Loucy (cell line): ENCODE measurements around the gene TNFRSF8.

Source experiments
- H2AFZ ChIP-seq: fragments of 200-600 bp; sonication (generic); 2 replicates; pipeline ENCODE4 v1.6.0; 2016; ENCODE audit warnings: antibody characterized with exemption, mild to moderate bottlenecking, low read length, moderate library complexity
- H3F3A ChIP-seq: fragments of 200-600 bp; 2 replicates; pipeline ENCODE4 v1.6.0; 2016; ENCODE audit warnings: antibody characterized with exemption, low read depth, mild to moderate bottlenecking
- H3K27me3 ChIP-seq: fragments of 200-600 bp; sonication (generic); 2 replicates; pipeline ENCODE4 v1.6.1; 2014; ENCODE audit warnings: low read length, mild to moderate bottlenecking; ENCODE audit not compliant: insufficient read depth, poor library complexity, severe bottlenecking
- H3K36me3 ChIP-seq: fragments of 200-600 bp; sonication (generic); 2 replicates; pipeline ENCODE4 v1.6.1; 2016; ENCODE audit warnings: low read length; ENCODE audit not compliant: insufficient read depth
- H3K4me1 ChIP-seq: fragments of 200-600 bp; sonication (generic); 2 replicates; pipeline ENCODE4 v1.5.1; 2014; ENCODE audit warnings: low read length, mild to moderate bottlenecking; ENCODE audit not compliant: insufficient read depth, poor library complexity, severe bottlenecking
- H3K4me2 ChIP-seq: fragments of 200-600 bp; sonication (generic); 2 replicates; pipeline ENCODE4 v1.6.0; 2014; ENCODE audit warnings: antibody characterized with exemption, low read length, low read depth, mild to moderate bottlenecking; ENCODE audit not compliant: poor library complexity, severe bottlenecking
- H3K4me3 ChIP-seq: fragments of 200-600 bp; sonication (generic); 2 replicates; pipeline ENCODE4 v1.5.1; 2014; ENCODE audit warnings: low read length, mild to moderate bottlenecking, mixed read lengths; ENCODE audit not compliant: poor library complexity, severe bottlenecking
- H3K79me2 ChIP-seq: fragments of 200-600 bp; sonication (generic); 2 replicates; pipeline ENCODE4 v1.6.1; 2014; ENCODE audit warnings: low read length; ENCODE audit not compliant: insufficient read depth
- H3K9ac ChIP-seq: fragments of 200-600 bp; sonication (generic); 2 replicates; pipeline ENCODE4 v1.6.0; 2014; ENCODE audit warnings: mild to moderate bottlenecking, low read depth, low read length, moderate library complexity; ENCODE audit not compliant: poor library complexity, severe bottlenecking
- H3K9me2 ChIP-seq: fragments of 200-600 bp; sonication (generic); replicated peaks from 2 replicates; pipeline ENCODE4 v1.6.1; 2016; ENCODE audit warnings: low read depth, low read length, mixed read lengths
- H3K9me3 ChIP-seq: fragments of 200-600 bp; sonication (generic); 2 replicates; pipeline ENCODE4 v1.6.1; 2014; ENCODE audit warnings: mild to moderate bottlenecking, antibody characterized with exemption, low read length, low read depth; ENCODE audit not compliant: insufficient read depth
- H4K20me1 ChIP-seq: fragments of 200-600 bp; sonication (generic); 2 replicates; pipeline ENCODE4 v1.6.0; 2014; ENCODE audit warnings: antibody characterized with exemption, low read length, mild to moderate bottlenecking; ENCODE audit not compliant: insufficient read depth, poor library complexity, severe bottlenecking
- CTCF ChIP-seq: fragments of 200-600 bp; sonication (generic); conservative IDR thresholded peaks from 2 replicates; pipeline ENCODE4 v1.5.1; 2014; ENCODE audit warnings: mild to moderate bottlenecking, antibody characterized with exemption, low read length
- EZH2phosphoT487 ChIP-seq: fragments of 200-600 bp; IDR thresholded peaks from 2 replicates; pipeline ENCODE4 v1.6.1; 2018; ENCODE audit warnings: antibody characterized with exemption, mild to moderate bottlenecking, moderate library complexity, borderline replicate concordance

TNFRSF8 gene

GRCh38 chr1:12181568-12181967 lies 118.5 kb downstream of the TNFRSF8 start:
- H2AFZ ChIP-seq = no peak overlapping the region
- H3K4me3 ChIP-seq = no peak overlapping the region
- no peaks in the 10 kb centered on the region for H3K9me3 ChIP-seq
- H3K27me3 ChIP-seq = no peaks in the 10 kb centered on the region
- H3K9ac ChIP-seq = no peak overlapping the region
- H3F3A ChIP-seq = no peaks in the 10 kb centered on the region; the same call in 1 of the 2 replicates
- H4K20me1 ChIP-seq = no peaks in the 10 kb centered on the region
- TF ChIP-seq EZH2phosphoT487 = no peak
- TF ChIP-seq CTCF = no peak
- H3K9me2 ChIP-seq = no peaks in the 10 kb centered on the region
- H3K4me1 ChIP-seq = peaks cover 30% of the 10 kb centered on the region
- H3K79me2 ChIP-seq = peaks cover 40% of the 10 kb centered on the region; the same call in 1 of the 2 replicates
- H3K36me3 ChIP-seq = no peaks in the 10 kb centered on the region
- no peak overlapping the region for H3K4me2 ChIP-seq

GRCh38 chr1:12182410-12182984 lies 119.4 kb downstream of the TNFRSF8 start:
- no peaks in the 10 kb centered on the region for H3K9me2 ChIP-seq
- peaks cover 36% of the 10 kb centered on the region; the same call in 1 of the 2 replicates for H3K79me2 ChIP-seq
- H3K36me3 ChIP-seq = no peaks in the 10 kb centered on the region
- no peaks in the 10 kb centered on the region for H4K20me1 ChIP-seq
- TF ChIP-seq EZH2phosphoT487 (no peak), CTCF (no peak)
- H3K27me3 ChIP-seq = no peaks in the 10 kb centered on the region
- H3K4me2 ChIP-seq = no peak overlapping the region
- no peak overlapping the region for H2AFZ ChIP-seq
- H3K9ac ChIP-seq = no peak overlapping the region
- H3K9me3 ChIP-seq = no peaks in the 10 kb centered on the region
- H3F3A ChIP-seq = no peaks in the 10 kb centered on the region; the same call in 1 of the 2 replicates
- H3K4me3 ChIP-seq = no peak overlapping the region
- peaks cover 23% of the 10 kb centered on the region for H3K4me1 ChIP-seq

- Histone ChIP-seq H3K9me2 (no peaks in the 10 kb centered on the region), H4K20me1 (no peaks in the 10 kb centered on the region), H3K4me1 (peaks cover 15% of the 10 kb centered on the region), H3K36me3 (no peaks in the 10 kb centered on the region), H3K9ac (no peak overlapping the region), H3K9me3 (no peaks in the 10 kb centered on the region), H2AFZ (no peak overlapping the region), H3K27me3 (no peaks in the 10 kb centered on the region), H3F3A (no peaks in the 10 kb centered on the region), H3K4me2 (no peak overlapping the region), H3K79me2 (peaks cover 33% of the 10 kb centered on the region; the same call in 1 of the 2 replicates), H3K4me3 (no peak overlapping the region)
- TF ChIP-seq EZH2phosphoT487 (no peak), CTCF (no peak)
Observed at GRCh38 chr1:12183095-12183794, 120.1 kb downstream of the TNFRSF8 start.
